HG02884 (cell line): ENCODE results near the gene MRGPRE.
"Not testable (repeated sequence)": the region's sequence is repeated elsewhere in the genome, so short reads cannot be mapped to it uniquely, and the experiment has no call there.

ENCODE experiments used
- ATAC-seq: cut with Tn5 transposase; IDR thresholded peaks from one replicate; pipeline ENCODE4 v1.9.1; 2021; ENCODE audit warnings: mild to moderate bottlenecking, moderate library complexity; ENCODE audit not compliant: unreplicated experiment

The MRGPRE gene, protein sequence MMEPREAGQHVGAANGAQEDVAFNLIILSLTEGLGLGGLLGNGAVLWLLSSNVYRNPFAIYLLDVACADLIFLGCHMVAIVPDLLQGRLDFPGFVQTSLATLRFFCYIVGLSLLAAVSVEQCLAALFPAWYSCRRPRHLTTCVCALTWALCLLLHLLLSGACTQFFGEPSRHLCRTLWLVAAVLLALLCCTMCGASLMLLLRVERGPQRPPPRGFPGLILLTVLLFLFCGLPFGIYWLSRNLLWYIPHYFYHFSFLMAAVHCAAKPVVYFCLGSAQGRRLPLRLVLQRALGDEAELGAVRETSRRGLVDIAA

DNA sequence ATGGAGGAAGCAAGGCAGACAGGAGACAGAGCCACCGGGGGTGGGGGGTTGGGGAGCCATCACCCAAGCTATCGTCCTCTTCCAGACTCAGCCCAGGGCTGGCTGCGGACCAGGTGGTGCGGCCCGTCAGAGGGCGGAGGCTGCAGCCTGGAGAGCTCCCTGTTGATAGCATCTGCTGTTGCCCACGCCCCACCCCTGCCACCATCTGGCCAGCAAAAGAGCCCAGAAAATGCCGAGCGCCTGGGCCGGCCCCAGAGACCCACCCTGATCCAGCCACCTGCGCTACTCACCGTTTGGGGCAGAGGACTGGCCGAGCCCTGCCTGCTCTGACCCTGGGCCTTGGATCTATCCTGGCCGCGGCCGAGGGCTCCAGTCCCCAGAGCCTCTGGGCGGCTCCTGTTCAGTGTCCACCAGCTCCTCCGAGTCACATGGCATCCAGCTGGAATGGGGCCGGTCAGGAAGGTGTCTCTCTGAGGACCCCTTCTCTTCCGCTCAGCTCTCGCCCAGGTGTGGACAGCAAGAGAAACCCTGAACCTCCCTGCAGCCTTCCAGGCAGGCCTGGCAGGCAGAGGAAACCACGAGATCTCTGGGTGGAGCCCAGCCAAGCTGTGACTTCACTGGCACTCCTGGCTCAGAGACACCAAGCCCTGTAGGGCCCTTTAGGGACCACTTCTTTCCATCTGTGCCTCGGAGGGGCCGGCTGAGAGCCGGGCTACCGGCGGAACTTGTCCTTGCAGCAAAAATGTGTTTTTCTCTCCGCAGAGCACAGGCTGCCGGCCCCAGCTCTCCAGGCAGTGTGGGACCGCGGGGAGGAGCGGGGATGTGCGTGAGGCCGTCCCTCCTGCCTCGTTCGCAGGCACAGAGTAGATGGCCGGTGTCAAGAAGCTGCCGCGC lies at the start of gene MRGPRE:
TSS of gene MRGPRE (minus strand) at position 567 of the 894 bp plus-strand sequence. CDS start 3,618 bp downstream, outside the sequence.
- ATAC-seq: no peak

DNA sequence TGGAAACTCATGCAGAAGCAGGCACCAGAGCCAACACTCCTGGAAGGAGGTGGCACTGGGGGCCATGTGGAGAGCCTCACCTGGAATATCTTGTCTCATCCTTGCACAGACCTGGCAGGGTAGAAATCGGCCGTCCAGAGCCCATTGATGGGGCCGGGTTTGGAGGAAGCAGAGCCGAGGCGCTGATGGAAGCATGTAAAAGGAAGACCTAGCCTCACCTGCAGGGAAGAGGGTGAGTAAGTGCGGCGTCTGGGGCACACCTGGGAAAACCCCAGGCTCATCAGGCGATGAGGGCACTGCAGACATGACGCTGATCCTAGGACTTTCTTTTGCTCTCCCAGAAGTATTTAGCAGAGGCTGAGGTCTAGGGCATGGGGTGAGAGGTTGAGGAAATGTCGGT lies 48.9 kb upstream of the MRGPRE start:
- not testable (repeated sequence) for ATAC-seq

DNA sequence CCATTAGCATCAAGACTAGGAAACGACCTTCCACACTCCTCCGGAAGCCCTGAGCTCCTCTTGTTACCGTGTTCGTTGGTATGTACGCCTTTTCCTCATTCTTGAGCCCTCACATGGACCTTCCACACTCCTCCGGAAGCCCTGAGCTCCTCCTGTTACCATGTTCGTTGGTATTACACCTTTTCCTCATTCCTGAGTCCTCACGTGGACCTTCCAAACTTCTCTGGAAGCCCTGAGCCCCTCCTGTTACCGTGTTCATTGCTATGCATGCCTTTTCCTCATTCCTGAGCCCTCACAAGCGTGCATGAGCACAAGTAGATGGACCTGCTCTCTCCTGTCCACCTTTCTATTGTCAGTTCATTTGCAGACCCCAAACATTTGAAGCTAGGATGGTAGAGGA lies 48.4 kb upstream of the MRGPRE start:
- ATAC-seq: not testable (repeated sequence)

DNA sequence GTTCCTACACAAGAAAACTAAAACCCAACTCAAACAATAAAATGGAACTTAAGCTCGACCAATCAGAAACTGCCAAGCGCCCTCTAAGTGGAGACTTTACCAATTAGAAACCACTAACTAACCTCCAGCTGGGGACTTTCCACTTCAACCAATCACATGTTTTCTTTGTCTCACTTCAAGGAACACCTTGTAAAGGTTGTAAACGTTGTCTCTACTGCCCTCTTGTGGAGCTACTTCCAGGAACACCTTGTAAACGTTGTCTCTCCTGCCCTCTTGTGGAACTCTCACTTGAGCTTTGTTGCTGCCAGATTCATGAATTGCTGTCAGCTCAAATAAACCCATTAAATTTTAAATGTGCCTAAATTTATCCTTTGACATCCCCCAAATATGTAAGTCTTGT lies 46.7 kb upstream of the MRGPRE start:
- ATAC-seq: not testable (repeated sequence)

DNA sequence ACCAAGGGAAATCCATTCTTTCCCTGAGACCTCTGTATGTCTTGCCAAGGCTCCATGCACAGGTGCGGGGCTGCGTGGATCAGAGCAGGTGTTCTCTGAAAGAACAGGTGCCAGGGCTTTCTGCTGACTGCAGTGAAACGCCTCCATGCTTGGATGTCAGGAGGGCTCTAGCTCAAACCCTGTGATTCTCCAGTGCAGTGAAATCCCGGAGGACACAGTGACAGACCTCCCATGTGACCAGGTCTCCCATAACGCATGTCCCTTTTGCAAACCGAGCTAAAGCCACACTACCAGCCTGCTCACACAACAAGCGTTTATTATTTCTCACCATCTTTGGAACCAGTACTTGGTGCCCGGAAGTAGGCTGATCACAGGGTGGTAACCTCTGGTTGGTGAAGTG lies 41.4 kb upstream of the MRGPRE start:
- ATAC-seq: not testable (repeated sequence)

DNA sequence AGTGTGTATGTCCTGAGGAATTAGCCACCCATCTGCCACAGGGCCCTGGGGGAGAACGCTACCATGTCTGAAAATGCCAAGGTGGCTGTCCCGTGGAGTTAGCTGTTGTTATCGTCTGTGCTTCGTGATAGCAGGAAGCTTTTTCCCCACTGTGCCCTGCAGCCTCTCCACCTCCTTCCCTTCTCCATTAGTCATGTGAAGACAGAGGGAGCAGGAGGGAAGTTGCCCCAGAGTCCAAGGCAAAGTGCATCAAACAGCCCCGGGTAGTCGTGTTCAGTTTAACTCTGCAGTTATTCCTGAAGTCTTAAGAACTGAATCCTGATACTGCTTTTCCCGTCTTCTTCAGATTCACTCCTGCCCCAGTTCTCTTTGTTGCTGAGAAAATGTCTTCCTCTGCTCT lies 30.3 kb upstream of the MRGPRE start:
- ATAC-seq: not testable (repeated sequence)

DNA sequence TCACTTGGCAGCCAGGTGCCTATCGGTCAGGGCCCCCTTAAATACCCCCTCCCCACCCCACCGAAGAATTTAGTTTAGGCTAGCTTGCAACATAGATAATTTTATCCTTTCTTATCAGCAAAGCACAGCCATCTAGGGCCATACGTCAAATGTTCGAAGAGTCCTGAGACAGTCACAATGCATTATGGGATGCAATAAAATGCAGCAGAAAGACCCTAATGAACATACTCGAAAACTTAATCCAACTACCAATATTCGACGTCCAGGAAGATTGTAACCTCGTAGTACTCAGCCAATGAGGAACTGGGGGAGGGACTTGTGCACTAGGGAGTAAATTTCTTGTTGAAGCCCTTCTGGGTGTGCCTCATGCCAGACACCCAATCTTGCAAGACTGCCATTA lies 29.6 kb upstream of the MRGPRE start:
- ATAC-seq: not testable (repeated sequence)

DNA sequence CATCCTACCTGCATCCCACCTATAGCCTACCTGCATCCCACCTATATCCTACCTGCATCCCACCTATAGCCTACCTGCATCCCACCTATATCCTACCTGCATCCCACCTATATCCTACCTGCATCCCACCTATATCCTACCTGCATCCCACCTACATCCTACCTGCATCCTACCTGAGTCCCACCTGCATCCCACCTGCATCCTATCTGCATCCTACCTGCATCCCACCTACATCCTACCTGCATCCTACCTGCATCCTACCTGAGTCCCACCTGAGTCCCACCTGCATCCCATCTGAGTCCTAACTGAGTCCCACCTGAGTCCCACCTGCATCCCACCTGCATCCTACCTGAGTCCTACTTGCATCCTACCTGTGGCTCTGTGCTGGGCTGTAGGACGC lies 25.3 kb upstream of the MRGPRE start:
- ATAC-seq: not testable (repeated sequence)

DNA sequence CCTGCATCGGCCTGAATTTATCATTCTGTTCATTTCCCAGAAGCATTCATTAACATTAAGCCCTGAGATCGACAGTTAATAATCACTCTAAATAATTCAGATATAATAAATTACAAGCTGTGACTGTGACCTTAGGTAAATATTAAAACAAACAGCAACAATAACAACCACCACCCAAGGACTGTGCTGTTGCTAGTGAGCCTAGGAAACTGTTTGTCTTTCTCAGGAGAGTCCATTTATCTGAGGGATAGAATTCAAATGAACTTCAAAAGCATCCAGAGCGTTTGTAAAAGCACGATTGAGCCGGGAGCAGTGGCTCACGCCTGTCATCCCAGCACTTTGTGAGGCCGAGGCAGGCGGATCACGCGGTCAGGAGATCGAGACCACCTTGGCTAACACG lies 23.0 kb upstream of the MRGPRE start:
- ATAC-seq: not testable (repeated sequence)

DNA sequence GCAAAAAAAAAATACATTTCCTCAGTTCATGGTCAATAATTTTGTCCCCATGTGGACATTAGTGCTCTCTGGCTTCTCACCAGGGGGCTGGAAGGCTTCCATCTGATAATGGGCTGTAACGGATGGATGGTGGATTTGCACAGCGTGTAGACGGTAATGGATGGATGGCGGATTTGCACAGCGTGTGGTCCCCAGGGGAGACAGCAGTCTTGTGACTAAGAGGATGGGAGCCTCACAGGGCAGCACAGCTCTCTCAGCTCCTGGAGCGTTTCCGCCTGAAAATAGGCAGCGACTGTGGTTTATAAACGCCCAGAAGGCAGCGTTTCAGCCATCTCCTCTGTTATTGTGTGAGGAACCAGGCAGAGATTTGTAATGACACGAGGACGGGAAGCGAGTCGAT lies 22.6 kb upstream of the MRGPRE start:
- not testable (repeated sequence) for ATAC-seq

DNA sequence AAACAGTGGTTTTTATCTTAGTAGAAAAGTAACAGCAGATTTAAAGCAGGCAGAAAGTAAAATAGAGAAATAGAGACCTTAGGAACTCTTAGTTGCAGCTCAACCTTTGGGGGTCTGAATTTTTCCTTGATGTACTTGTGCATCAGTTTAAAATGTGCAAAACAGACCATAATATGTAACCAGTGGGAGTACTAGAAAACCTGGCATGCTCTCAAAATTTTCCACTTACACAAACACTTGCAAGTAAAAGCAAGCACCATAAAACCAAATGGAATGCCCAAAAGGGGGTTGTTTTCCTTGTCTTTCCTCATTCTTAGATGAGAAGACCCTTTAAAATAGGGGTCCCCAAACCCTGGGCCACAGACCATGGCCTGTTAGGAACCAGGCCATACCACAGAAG lies 12.9 kb upstream of the MRGPRE start:
- ATAC-seq: no peak

DNA sequence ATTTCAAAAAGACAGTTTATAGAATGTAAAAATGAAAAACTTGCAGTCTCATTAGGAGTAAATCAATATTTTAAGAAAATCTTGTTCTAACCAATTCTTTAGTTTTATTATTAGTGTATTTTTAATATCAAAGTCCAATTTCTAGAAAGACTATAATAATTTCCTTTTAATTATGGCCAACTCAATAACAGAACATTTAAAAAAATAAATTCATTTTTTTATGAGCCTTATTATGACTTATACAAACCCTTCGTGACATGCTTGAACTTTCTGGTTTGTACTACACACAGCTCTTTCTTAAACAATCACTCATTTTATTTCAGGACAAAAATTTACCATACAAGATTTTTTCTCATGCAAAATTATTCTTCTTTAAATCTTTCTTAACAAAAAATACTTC lies 11.7 kb upstream of the MRGPRE start:
- ATAC-seq: no peak

DNA sequence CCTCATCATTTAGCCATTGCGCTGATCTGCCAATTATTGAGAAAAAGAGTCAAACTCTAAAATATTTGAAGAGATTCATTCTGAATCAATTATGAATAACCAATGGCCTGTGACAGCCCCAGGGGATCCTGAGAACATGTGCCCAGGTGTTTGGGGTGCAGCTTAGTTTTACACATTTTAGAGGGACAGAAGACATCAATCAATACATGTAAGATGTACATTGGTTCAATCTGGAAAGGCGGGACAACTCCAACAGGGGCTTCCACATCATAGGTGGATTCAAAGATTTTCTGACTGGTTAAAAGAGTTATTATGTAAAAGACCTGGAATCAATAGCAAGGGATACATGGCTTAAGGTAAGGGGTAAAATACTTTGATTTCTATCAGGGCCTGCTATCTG lies 4.9 kb upstream of the MRGPRE start:
- ATAC-seq: no peak

DNA sequence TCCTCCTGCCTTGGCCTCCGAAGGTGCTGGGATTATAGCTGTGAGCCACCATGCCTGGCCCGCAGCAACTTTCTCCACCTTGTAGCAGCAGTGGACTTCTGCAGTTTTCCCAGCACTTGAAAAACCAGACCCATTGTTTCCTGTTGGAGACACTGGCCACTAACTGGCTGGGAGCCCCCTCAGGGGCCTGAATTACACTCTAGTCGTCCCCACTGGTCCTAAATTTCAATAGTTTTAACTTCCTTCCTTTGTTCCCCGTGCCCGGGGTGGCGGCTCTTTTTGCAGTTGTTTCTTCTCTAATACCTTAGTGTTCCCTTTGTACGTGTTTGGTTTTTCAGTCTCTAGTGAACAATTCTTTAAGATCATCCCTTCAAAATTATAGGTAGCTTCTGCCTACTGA lies 2.6 kb upstream of the MRGPRE start:
- no peak for ATAC-seq

DNA sequence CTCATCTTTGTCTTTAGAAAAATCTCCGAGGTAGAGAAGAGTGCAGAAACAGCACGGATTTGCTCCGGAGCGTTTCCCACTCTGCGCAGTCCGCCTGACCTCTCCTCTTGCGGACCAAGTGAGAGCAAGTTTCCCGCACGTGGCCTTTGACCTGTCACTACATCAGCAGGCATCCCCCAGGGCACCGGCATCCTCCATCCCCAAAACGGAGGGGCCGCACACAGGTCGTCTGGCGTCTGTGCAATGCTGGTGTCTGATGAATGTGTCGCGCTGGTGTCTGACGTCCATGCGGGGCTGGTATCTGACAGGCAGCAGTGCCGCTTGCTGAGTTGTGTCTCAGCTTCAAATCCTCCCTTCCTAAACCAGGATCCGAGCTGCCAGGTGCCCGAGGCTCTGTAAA lies 739 bp upstream of the MRGPRE start:
- no peak for ATAC-seq

DNA sequence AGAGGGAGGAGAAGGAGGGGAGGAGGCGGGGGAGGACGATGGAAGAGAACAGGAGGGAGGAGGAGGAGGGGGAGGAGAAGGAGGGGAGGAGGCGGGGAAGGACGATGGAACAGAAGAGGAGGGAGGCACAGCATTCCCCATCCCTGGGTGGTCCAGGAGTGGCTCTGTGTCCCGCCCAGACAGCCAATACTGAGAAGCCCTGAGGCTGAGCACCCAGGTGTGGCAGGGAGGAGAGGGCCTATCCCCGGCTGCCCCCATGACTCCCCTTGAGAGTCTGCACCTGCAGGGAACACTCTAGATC lies 717 bp downstream of the MRGPRE start:
- no peak for ATAC-seq

DNA sequence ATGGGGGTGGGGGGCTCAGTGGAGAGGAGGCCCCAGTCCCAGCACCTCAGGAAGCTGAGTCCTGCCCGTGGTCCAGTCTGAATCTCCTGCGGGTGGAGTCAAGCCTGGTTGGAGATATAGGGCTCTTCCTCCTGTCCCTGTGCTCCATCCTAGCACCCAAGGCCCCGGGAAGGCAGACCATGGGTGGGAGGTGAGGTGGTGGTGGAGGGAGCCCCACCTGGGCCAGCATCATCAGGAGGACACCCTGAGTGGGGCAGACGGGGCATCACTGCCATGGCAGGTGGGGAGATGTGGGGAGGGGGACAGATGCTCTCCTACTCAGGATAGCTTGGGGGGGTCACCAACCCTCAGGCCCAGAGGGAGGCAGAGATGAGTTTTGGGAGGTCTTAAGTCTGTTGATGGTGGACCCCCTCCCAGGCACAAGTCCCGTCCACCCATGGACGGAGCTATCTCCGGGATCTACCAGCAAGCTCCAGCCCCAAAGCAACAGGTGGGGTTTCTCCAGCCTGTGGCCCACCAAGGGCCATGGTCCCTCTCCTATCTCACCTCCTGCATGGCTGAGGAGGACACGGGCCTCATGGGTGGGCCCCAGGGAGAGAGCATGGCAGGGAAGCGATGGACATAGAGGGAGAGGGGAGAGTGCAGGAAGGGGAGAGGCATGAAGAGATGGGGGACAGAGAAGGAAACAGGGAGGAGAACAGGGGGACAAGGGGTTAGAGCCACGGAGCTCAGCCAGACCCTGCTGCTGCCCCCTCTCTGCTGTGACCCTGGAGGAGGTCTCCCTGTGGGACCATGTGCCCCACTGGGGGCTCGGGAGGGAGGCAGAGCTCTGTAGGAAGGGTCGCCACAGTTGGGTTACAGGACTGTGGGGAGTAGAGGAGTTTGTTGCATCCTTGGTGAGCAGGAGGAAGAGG lies 1.3 kb downstream of the MRGPRE start:
- ATAC-seq: no peak

DNA sequence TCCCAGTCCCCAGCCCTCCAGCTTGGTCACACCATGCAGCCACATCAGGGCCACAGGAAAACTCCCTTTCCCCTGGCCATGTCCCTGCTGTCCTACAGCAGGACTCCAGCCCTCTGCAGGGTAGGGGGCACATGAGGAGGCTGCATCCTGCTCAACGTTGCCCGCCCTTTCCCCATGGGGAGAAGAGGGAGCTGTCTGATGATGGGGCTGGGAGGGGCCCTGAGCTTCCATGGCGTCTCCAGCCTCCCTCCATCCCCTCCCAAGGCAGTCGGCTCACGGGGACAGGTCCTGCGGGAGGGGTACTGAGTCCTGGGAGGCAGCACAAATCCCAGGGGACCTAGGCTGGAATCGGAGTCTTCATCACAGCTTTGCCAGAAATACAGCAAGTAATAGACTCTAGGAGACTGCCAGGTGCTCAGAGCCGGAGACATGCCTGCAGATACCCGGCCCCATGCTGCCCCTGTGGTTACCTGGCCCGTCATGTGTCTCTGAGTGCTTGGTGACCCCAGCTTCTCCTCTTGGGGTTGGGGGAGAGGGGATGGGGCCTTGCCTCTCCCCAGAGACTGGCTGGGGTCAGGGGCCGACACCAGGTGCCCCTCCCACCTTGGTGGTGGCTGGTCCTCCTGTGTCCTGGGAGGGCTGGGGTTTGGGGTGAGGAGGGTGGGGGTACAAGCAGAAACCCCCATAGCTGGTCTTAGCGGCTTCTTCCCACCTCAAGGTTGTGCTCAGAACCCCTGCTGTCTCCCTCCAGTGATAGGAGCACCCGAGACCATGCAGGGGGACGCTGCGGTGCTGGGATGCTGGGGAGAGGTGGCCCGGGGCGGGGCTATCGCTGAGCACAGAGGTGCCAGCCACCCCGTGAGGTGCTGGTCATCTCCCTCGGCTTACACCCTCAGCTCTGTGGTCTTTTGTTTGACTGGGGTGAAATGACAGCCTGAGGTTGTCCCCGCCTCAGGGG lies 2.3 kb downstream of the MRGPRE start:
- no peak for ATAC-seq

DNA sequence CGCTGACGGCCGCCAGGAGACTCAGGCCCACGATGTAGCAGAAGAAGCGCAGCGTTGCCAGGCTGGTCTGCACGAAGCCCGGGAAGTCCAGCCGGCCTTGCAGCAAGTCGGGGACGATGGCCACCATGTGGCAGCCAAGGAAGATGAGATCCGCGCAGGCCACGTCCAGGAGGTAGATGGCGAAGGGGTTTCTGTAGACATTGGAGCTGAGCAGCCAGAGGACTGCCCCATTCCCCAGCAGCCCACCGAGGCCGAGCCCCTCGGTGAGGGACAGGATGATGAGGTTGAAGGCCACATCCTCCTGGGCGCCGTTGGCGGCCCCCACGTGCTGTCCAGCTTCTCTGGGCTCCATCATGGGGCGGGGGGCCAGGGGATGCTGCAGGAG lies 3.8 kb downstream of the MRGPRE start:
- no peak for ATAC-seq
